Liver (tissue), 3 donors: ENCODE data around the gene IL25.

Source experiments
- FOXA1 ChIP-seq: IDR thresholded peaks from 2 replicates; pipeline ENCODE4 v1.6.1; 2016; ENCODE audit warnings: antibody characterized with exemption
- HNF4G ChIP-seq: IDR thresholded peaks from 2 replicates; pipeline ENCODE4 v1.6.1; 2016; ENCODE audit warnings: antibody characterized with exemption
- RAD21 ChIP-seq, 2 donors: IDR thresholded peaks; 2 replicates each; pipeline ENCODE4 v1.6.1; 2016; ENCODE audit warnings: antibody characterized with exemption in 2 of 2, mild to moderate bottlenecking in 2 of 2
- RXRA ChIP-seq, 2 donors: IDR thresholded peaks; 2 replicates each; pipeline ENCODE4 v1.6.1; 2017 to 2018; ENCODE audit warnings: antibody characterized with exemption in 2 of 2, mild to moderate bottlenecking in 1 of 2
- SP1 ChIP-seq: IDR thresholded peaks from 2 replicates; pipeline ENCODE4 v1.6.1; 2018; ENCODE audit warnings: antibody characterized with exemption, mild to moderate bottlenecking
- TAF1 ChIP-seq: conservative IDR thresholded peaks from 2 replicates; pipeline ENCODE4 v1.6.1; 2016; ENCODE audit warnings: antibody characterized with exemption, mild to moderate bottlenecking
- YY1 ChIP-seq: IDR thresholded peaks from 2 replicates; pipeline ENCODE4 v1.6.1; 2016; ENCODE audit warnings: antibody characterized with exemption, mild to moderate bottlenecking
- TF ChIP-seq, protein P1 (sequence below): fragments of 150-350 bp; IDR thresholded peaks from 2 replicates; pipeline ENCODE4 v1.5.1; 2017; ENCODE audit warnings: improper control_type of control experiment, low read depth, low read length; ENCODE audit not compliant: missing input control
- TF ChIP-seq, protein P2 (sequence below): IDR thresholded peaks from 2 replicates; pipeline ENCODE4 v1.6.1; 2016; ENCODE audit warnings: antibody characterized with exemption
- TF ChIP-seq, protein P3 (sequence below): IDR thresholded peaks from 2 replicates; pipeline ENCODE4 v1.6.1; 2016; ENCODE audit warnings: antibody characterized with exemption, mild to moderate bottlenecking
- donor health status: healthy.
- donor health status: healthy.

DNA sequence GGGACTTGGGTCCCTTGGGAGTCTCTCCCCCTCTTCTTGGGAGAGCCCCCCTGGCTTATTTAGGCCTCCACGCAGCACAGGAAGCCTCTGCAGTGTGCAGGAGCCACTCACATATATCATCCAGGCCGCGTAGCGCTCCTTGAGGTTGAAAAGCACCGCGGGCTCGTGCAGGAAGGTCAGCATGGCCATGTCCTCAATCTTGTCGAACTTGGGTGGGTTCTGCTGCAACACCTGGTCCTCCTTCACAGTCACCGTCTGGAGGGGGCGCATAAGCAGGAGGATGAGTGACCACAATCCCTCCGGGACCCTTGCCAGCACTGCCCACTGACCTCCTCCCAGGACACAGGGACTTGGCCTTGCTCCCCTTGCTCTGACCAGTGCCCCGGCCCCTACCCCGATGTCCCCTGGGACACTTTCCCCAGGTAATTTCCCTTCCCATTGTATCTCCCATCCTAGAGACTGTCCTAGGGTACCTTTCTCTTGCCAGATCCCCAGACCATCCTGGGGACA lies 33.0 kb downstream of the IL25 start:
- TF ChIP-seq, protein P1, sequence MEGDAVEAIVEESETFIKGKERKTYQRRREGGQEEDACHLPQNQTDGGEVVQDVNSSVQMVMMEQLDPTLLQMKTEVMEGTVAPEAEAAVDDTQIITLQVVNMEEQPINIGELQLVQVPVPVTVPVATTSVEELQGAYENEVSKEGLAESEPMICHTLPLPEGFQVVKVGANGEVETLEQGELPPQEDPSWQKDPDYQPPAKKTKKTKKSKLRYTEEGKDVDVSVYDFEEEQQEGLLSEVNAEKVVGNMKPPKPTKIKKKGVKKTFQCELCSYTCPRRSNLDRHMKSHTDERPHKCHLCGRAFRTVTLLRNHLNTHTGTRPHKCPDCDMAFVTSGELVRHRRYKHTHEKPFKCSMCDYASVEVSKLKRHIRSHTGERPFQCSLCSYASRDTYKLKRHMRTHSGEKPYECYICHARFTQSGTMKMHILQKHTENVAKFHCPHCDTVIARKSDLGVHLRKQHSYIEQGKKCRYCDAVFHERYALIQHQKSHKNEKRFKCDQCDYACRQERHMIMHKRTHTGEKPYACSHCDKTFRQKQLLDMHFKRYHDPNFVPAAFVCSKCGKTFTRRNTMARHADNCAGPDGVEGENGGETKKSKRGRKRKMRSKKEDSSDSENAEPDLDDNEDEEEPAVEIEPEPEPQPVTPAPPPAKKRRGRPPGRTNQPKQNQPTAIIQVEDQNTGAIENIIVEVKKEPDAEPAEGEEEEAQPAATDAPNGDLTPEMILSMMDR: no peak
- TF ChIP-seq, protein P2, sequence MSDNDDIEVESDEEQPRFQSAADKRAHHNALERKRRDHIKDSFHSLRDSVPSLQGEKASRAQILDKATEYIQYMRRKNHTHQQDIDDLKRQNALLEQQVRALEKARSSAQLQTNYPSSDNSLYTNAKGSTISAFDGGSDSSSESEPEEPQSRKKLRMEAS: no peak
- TF ChIP-seq YY1 (no peak), RAD21 (IDR thresholded peaks at IDR 0.05) (no peak), RXRA (IDR thresholded peaks at IDR 0.05) (no peak), HNF4G (no peak), SP1 (no peak), TAF1 (no peak), FOXA1 (no peak)
- TF ChIP-seq, protein P3, sequence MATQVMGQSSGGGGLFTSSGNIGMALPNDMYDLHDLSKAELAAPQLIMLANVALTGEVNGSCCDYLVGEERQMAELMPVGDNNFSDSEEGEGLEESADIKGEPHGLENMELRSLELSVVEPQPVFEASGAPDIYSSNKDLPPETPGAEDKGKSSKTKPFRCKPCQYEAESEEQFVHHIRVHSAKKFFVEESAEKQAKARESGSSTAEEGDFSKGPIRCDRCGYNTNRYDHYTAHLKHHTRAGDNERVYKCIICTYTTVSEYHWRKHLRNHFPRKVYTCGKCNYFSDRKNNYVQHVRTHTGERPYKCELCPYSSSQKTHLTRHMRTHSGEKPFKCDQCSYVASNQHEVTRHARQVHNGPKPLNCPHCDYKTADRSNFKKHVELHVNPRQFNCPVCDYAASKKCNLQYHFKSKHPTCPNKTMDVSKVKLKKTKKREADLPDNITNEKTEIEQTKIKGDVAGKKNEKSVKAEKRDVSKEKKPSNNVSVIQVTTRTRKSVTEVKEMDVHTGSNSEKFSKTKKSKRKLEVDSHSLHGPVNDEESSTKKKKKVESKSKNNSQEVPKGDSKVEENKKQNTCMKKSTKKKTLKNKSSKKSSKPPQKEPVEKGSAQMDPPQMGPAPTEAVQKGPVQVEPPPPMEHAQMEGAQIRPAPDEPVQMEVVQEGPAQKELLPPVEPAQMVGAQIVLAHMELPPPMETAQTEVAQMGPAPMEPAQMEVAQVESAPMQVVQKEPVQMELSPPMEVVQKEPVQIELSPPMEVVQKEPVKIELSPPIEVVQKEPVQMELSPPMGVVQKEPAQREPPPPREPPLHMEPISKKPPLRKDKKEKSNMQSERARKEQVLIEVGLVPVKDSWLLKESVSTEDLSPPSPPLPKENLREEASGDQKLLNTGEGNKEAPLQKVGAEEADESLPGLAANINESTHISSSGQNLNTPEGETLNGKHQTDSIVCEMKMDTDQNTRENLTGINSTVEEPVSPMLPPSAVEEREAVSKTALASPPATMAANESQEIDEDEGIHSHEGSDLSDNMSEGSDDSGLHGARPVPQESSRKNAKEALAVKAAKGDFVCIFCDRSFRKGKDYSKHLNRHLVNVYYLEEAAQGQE: no peak
